Endothelial cell (in vitro differentiated cells): ENCODE data around the gene PYROXD2. TPM values are rescaled to one million over a fixed set of nuclear protein-coding genes. Genes with fewer than 3 reads are reported as not detected.

Experiments used
- DNase-seq: peaks from one replicate; pipeline ENCODE4 v3.0.0; 2021; ENCODE audit warnings: low spot score
- H3K27ac Mint-ChIP-seq: one replicate; pipeline ENCODE4 v1.8.0; 2021; ENCODE audit warnings: mixed read lengths, inconsistent platforms; ENCODE audit not compliant: unreplicated experiment
- H3K27me3 Mint-ChIP-seq: one replicate; pipeline ENCODE4 v1.8.0; 2021; ENCODE audit warnings: mild to moderate bottlenecking, moderate library complexity, mixed read lengths, inconsistent platforms; ENCODE audit not compliant: unreplicated experiment
- H3K36me3 Mint-ChIP-seq: one replicate; pipeline ENCODE4 v1.8.0; 2021; ENCODE audit warnings: mild to moderate bottlenecking, low read depth, mixed read lengths, inconsistent platforms; ENCODE audit not compliant: unreplicated experiment
- H3K4me1 Mint-ChIP-seq: one replicate; pipeline ENCODE4 v1.8.0; 2021; ENCODE audit warnings: mild to moderate bottlenecking, mixed read lengths, inconsistent platforms; ENCODE audit not compliant: unreplicated experiment
- H3K4me3 Mint-ChIP-seq: one replicate; pipeline ENCODE4 v1.8.0; 2021; ENCODE audit warnings: mild to moderate bottlenecking, mixed read lengths, inconsistent platforms; ENCODE audit not compliant: unreplicated experiment
- H3K9me3 Mint-ChIP-seq: one replicate; pipeline ENCODE4 v1.8.0; 2021; ENCODE audit warnings: mixed read lengths, inconsistent platforms; ENCODE audit not compliant: unreplicated experiment
- total RNA-seq: library from RNA; stranded (reverse); fragmentation: NEBNext Ultra II Directional; extraction: Animal tissue kit (Norgen Biotek cat#: 25700); gene quantifications from one replicate; pipeline ENCODE4 v1.2.1, GENCODE V29; 2021; ENCODE audit not compliant: unreplicated experiment
- TF ChIP-seq, protein P1 (sequence below): fragments of 200-600 bp; sonication (generic); IDR thresholded peaks from one replicate; pipeline ENCODE4 v1.5.0; 2021; ENCODE audit warnings: antibody characterized with exemption; ENCODE audit not compliant: unreplicated experiment

The PYROXD2 gene
- total RNA-seq, 1 donor from 2014 or later: 5.8 TPM

DNA sequence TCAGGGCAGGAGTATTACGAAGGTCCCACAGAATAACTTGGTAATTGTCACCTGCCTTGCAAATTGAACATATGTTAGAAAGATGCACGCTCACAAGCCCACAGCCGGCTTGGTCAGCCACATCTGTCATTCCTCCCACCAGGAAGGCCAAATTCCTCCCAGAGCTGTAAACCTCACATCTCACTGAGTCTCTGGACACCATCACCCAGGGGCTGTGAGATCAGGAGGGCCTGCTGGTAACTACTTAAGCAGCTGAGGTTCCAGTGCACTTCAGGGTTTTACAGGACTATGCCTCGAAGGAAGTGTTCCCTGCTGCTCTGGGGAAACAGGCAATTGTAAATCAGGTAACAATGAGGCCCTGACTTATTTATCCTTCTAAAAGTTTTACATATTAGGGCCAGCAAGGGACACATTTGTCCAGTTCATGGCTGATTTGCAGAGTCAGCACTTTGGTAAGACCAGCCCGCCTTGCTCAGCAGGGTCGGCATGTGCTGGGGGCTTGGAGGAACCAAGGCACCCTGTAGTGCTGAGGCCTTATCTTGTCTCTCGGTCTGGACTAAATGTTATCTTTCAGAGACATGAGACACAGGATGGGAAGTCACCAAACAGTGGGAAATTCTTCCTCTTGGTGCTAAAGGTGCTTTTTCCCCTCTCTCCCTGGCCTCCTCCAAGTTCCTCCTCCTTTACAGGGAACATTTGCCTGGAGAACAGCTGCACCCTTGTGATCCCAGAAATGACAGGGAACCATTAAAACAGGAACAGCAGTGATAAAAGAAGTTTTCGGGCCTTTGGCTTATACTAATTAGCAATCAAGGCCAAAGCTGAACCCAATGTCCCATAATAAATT is 34.3 kb downstream of the PYROXD2 start:
- no peaks in the 10 kb centered on the region for H3K9me3 Mint-ChIP-seq
- H3K4me3 Mint-ChIP-seq: no peak overlapping the region
- H3K27me3 Mint-ChIP-seq: peaks cover 2% of the 10 kb centered on the region
- H3K27ac Mint-ChIP-seq: peak overlapping the region; percentile 54
- H3K4me1 Mint-ChIP-seq: peaks cover 28% of the 10 kb centered on the region
- TF ChIP-seq, protein P1, sequence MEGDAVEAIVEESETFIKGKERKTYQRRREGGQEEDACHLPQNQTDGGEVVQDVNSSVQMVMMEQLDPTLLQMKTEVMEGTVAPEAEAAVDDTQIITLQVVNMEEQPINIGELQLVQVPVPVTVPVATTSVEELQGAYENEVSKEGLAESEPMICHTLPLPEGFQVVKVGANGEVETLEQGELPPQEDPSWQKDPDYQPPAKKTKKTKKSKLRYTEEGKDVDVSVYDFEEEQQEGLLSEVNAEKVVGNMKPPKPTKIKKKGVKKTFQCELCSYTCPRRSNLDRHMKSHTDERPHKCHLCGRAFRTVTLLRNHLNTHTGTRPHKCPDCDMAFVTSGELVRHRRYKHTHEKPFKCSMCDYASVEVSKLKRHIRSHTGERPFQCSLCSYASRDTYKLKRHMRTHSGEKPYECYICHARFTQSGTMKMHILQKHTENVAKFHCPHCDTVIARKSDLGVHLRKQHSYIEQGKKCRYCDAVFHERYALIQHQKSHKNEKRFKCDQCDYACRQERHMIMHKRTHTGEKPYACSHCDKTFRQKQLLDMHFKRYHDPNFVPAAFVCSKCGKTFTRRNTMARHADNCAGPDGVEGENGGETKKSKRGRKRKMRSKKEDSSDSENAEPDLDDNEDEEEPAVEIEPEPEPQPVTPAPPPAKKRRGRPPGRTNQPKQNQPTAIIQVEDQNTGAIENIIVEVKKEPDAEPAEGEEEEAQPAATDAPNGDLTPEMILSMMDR: no peak
- H3K36me3 Mint-ChIP-seq: peaks cover 3% of the 10 kb centered on the region
- no peak for DNase-seq

DNA sequence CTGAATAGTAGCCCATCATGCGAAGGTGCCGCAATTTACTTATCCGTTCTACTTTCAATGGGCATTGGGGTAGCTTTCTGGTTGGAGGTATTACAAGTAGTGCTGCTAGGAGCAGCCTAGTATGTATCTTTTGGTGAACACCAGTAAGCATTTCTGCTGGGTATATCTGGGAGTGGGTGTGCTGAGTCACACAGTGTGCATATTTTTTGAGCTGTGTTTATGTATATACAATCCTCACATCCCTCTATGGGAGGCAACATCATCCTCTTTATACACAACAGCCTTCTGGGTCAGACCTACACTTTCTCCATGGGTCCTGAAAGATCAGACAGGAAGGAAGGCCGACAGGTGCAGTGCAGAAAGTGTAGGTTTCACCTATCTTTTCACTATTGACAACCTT is 36.3 kb downstream of the PYROXD2 start:
- no peak for DNase-seq
- peaks cover 2% of the 10 kb centered on the region for H3K27me3 Mint-ChIP-seq
- peaks cover 3% of the 10 kb centered on the region for H3K36me3 Mint-ChIP-seq
- no peak overlapping the region for H3K27ac Mint-ChIP-seq
- H3K9me3 Mint-ChIP-seq: no peaks in the 10 kb centered on the region
- no peak overlapping the region for H3K4me3 Mint-ChIP-seq
- peaks cover 38% of the 10 kb centered on the region for H3K4me1 Mint-ChIP-seq
- TF ChIP-seq, protein P1: no peak

DNA sequence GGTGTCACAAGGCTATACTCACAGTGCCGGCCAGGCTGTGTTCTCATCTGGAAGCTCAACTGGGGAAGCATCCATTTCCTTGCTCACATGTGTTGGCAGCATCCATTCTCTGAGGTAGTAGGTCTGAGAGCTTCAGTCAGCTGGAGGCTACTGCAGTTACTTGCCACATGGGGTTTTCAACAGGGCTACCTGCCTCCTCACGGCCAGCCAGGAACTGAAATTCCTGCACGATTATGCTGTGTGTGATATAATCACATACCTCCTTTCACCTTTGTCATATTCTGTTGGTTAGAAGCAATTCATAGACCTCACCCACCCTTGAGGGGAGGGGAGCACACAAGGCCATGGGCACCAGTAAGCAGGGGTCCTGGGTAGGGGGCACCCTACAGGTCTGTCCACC is 37.4 kb downstream of the PYROXD2 start:
- TF ChIP-seq, protein P1: no peak
- Mint-ChIP-seq H3K4me3 (no peak overlapping the region), H3K27me3 (peaks cover 2% of the 10 kb centered on the region), H3K9me3 (no peaks in the 10 kb centered on the region), H3K36me3 (peaks cover 3% of the 10 kb centered on the region), H3K27ac (no peak overlapping the region), H3K4me1 (peaks cover 34% of the 10 kb centered on the region)
- no peak for DNase-seq

DNA sequence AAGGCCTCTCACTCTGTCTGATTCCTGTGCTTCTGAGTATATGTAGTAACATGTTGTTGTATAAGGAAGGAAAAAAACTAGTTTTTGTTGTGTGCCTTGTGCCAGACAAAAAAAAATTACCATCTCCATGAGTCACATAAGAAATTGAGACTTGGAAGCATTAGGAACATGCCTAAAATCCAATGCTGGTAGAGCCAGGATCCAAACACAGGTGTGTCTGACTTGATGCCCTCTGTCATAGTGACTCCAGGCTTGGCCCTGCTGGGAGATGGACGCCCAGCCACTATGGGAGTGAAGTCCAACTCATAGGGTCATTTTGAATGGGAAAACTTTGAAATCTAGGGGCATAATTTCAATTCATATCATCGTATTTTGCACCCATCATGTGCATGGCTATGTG is 38.0 kb downstream of the PYROXD2 start:
- Mint-ChIP-seq H3K27ac (no peak overlapping the region), H3K27me3 (peaks cover 2% of the 10 kb centered on the region)

DNA sequence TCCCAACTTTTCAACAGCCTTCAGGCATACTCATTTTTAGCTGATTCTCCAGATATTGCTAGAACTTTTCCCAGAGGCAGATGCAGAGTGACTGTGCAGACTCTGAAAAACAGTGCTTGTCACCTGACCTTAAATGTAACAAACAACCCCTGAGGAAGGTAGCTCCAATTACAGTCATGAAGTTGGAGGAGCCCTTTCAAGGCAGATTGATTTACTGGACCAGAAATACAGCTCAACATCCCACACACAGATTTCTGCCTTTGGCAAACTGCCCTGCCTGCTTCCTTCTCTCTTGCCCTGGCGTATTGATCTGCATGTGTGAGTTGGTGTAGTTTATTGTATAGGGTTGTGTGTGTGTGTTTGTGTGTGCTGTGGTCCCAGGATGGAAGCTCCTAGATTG is 38.5 kb downstream of the PYROXD2 start:
- Mint-ChIP-seq H3K27me3 (peaks cover 2% of the 10 kb centered on the region), H3K4me3 (no peak overlapping the region), H3K9me3 (no peaks in the 10 kb centered on the region), H3K36me3 (peaks cover 3% of the 10 kb centered on the region), H3K27ac (no peak overlapping the region), H3K4me1 (peaks cover 27% of the 10 kb centered on the region)
- TF ChIP-seq, protein P1: no peak
- no peak for DNase-seq

More for the DNA sequence above, 38.0 kb downstream of the PYROXD2 start:
- Mint-ChIP-seq H3K4me3 (no peak overlapping the region), H3K9me3 (no peaks in the 10 kb centered on the region), H3K4me1 (peaks cover 28% of the 10 kb centered on the region), H3K36me3 (peaks cover 3% of the 10 kb centered on the region)
- TF ChIP-seq, protein P1: no peak
- DNase-seq: no peak
